SU-DHL-6 (cell line): ENCODE data around the gene KCNIP3.

Experiments
- EZH2phosphoT487 ChIP-seq: fragments of 200-600 bp; sonication (generic), shearing (Covaris generic); conservative IDR thresholded peaks from 2 replicates; pipeline ENCODE4 v1.6.1; 2018; ENCODE audit warnings: mild to moderate bottlenecking, antibody characterized with exemption, low read length, moderate library complexity, mixed read lengths
- TF ChIP-seq, protein P1 (sequence below): fragments of 200-600 bp; sonication (generic); IDR thresholded peaks from one replicate; pipeline ENCODE4 v1.5.1; 2017; ENCODE audit warnings: antibody characterized with exemption, mild to moderate bottlenecking, low read length, moderate library complexity; ENCODE audit not compliant: insufficient read depth, poor library complexity, severe bottlenecking

DNA sequence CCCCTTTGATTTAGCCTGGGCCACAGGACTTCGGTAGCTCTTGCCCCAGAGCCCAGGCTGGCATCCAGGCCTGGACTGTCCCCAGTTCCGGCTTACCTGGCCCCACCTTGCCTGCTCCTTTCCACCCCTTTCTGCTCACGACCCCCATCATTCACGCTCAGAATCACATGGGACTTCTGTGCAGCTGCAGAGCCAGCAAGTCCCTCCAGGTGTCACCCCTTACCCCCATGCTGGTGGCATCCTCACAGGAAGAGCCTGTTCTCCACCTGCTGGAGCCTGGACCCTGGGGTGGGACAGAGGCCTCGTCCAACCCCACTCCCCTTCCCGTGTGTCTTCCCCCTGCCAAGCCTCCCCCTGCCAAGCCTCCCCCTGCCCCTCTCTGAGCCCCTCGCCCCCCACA, 7.9 kb upstream of the KCNIP3 start:
- TF ChIP-seq, protein P1, sequence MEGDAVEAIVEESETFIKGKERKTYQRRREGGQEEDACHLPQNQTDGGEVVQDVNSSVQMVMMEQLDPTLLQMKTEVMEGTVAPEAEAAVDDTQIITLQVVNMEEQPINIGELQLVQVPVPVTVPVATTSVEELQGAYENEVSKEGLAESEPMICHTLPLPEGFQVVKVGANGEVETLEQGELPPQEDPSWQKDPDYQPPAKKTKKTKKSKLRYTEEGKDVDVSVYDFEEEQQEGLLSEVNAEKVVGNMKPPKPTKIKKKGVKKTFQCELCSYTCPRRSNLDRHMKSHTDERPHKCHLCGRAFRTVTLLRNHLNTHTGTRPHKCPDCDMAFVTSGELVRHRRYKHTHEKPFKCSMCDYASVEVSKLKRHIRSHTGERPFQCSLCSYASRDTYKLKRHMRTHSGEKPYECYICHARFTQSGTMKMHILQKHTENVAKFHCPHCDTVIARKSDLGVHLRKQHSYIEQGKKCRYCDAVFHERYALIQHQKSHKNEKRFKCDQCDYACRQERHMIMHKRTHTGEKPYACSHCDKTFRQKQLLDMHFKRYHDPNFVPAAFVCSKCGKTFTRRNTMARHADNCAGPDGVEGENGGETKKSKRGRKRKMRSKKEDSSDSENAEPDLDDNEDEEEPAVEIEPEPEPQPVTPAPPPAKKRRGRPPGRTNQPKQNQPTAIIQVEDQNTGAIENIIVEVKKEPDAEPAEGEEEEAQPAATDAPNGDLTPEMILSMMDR: no peak
- TF ChIP-seq EZH2phosphoT487: no peak
